ENCODE results near the gene GOLGA2. TPM values are rescaled to one million over a fixed set of nuclear protein-coding genes. Genes with fewer than 3 reads are reported as not detected.

Gene GOLGA2
- total RNA-seq, 1 donor from 2014 or later: 64.1 TPM

GRCh38 chr9:128314697-128315096 lies 38.9 kb upstream of the GOLGA2 start:
- Mint-ChIP-seq H3K27me3 (ENCODE audit: low read depth) (no peaks in the 10 kb centered on the region), H3K36me3 (ENCODE audit: low read depth) (peaks cover 4% of the 10 kb centered on the region), H3K4me3 (no peak overlapping the region), H3K27ac (ENCODE audit: unreplicated experiment) (no peak overlapping the region), H3K4me1 (peaks cover 6% of the 10 kb centered on the region), H3K9me3 (no peaks in the 10 kb centered on the region)
- no peak for DNase-seq (ENCODE audit: low read depth, low spot score)
- no peak for TF ChIP-seq CTCF (conservative IDR thresholded peaks at IDR 0.05)

GRCh38 chr9:128310461-128310860 lies 34.7 kb upstream of the GOLGA2 start:
- no peaks in the 10 kb centered on the region for H3K9me3 Mint-ChIP-seq
- no peaks in the 10 kb centered on the region for H3K4me1 Mint-ChIP-seq
- peaks cover 2% of the 10 kb centered on the region for H3K36me3 Mint-ChIP-seq (ENCODE audit: low read depth)

DNA sequence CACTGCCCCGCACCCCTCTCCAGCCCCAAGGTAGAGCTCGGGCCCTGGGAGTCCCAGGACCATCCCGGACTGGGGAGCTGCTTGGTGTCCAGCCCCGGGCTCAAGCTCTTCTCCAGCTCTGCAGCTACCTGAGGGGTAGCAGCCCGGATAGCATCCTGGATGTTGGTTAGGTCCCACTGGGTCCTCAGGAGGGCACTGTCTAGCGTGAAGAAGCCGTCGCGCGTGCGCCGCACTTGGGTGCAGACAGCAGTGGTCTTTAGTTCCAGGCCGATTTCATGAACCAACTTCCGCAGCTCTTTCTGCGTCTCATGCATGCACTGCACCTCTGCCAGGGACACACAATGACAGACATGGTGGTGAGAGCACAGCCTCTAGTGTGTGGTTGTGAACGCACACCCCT lies 33.7 kb upstream of the GOLGA2 start:
- Mint-ChIP-seq H3K27ac (ENCODE audit: unreplicated experiment) (no peak overlapping the region), H3K27me3 (ENCODE audit: low read depth) (no peaks in the 10 kb centered on the region), H3K36me3 (ENCODE audit: low read depth) (peaks cover 2% of the 10 kb centered on the region), H3K4me3 (no peak overlapping the region), H3K4me1 (no peaks in the 10 kb centered on the region), H3K9me3 (no peaks in the 10 kb centered on the region)
- no peak for TF ChIP-seq CTCF (conservative IDR thresholded peaks at IDR 0.05)
- no peak for DNase-seq (ENCODE audit: low read depth, low spot score)

More at GRCh38 chr9:128310461-128310860, 34.7 kb upstream of the GOLGA2 start:
- Mint-ChIP-seq H3K27me3 (ENCODE audit: low read depth) (no peaks in the 10 kb centered on the region), H3K4me3 (no peak overlapping the region), H3K27ac (ENCODE audit: unreplicated experiment) (no peak overlapping the region)
- TF ChIP-seq CTCF (conservative IDR thresholded peaks at IDR 0.05): no peak
- DNase-seq (ENCODE audit: low read depth, low spot score): no peak

DNA sequence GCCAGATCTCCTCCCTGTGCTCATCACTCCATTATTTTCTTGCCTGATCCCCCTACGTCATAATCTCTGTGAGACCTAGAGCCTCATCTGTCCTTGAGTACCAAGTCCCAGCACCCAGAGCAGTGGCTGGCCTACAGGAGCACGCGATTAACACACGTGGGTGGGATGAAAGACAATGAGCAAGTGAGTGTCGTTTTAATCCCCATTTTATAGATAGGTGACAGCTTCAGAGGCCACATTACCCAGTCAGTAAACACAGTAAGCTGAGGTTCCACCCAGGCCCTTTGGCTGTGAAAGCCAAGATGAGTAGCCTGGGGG lies 29.1 kb upstream of the GOLGA2 start:
- TF ChIP-seq CTCF (conservative IDR thresholded peaks at IDR 0.05): no peak
- H3K27ac Mint-ChIP-seq (ENCODE audit: unreplicated experiment): no peak overlapping the region
- no peak overlapping the region for H3K4me3 Mint-ChIP-seq
- no peaks in the 10 kb centered on the region for H3K4me1 Mint-ChIP-seq
- peaks cover 2% of the 10 kb centered on the region for H3K36me3 Mint-ChIP-seq (ENCODE audit: low read depth)
- no peaks in the 10 kb centered on the region for H3K9me3 Mint-ChIP-seq
- DNase-seq (ENCODE audit: low read depth, low spot score): no peak
- H3K27me3 Mint-ChIP-seq (ENCODE audit: low read depth): no peaks in the 10 kb centered on the region

- DNase-seq (ENCODE audit: low read depth, low spot score): no peak
- H3K4me3 Mint-ChIP-seq: no peak overlapping the region
- no peaks in the 10 kb centered on the region for H3K9me3 Mint-ChIP-seq
- H3K4me1 Mint-ChIP-seq: no peaks in the 10 kb centered on the region
- H3K27me3 Mint-ChIP-seq (ENCODE audit: low read depth): no peaks in the 10 kb centered on the region
- peaks cover 2% of the 10 kb centered on the region for H3K36me3 Mint-ChIP-seq (ENCODE audit: low read depth)
- H3K27ac Mint-ChIP-seq (ENCODE audit: unreplicated experiment): peak overlapping the region; percentile 28
- no peak for TF ChIP-seq CTCF (conservative IDR thresholded peaks at IDR 0.05)
These were observed 28.5 kb upstream of the GOLGA2 start for GRCh38 chr9:128304136-128304970.
